KMS-11 (cell line): Measurements from ENCODE around the gene HS3ST3A1.

Experiments
- H2AFZ ChIP-seq: fragments of 200-600 bp; sonication (generic); 2 replicates; pipeline ENCODE4 v1.6.1; 2016; ENCODE audit warnings: antibody characterized with exemption, mixed run types, low read depth
- H3K27ac ChIP-seq: fragments of 200-600 bp; sonication (generic); 2 replicates; pipeline ENCODE4 v1.6.1; 2016; ENCODE audit warnings: mild to moderate bottlenecking, mixed run types
- H3K27me3 ChIP-seq: fragments of 200-600 bp; sonication (generic); 2 replicates; pipeline ENCODE4 v1.6.1; 2017; ENCODE audit warnings: mild to moderate bottlenecking, low read depth, mixed run types, moderate library complexity; ENCODE audit not compliant: insufficient read depth
- H3K36me3 ChIP-seq: fragments of 200-600 bp; sonication (generic); 2 replicates; pipeline ENCODE4 v1.6.1; 2017; ENCODE audit warnings: mild to moderate bottlenecking, mixed run types; ENCODE audit not compliant: insufficient read depth
- H3K4me1 ChIP-seq: fragments of 200-600 bp; sonication (generic); 2 replicates; pipeline ENCODE4 v1.6.1; 2016; ENCODE audit warnings: mild to moderate bottlenecking, low read depth, mixed run types; ENCODE audit not compliant: poor library complexity, severe bottlenecking
- H3K4me2 ChIP-seq: fragments of 200-600 bp; sonication (generic); 2 replicates; pipeline ENCODE4 v1.7.0; 2016; ENCODE audit warnings: mild to moderate bottlenecking, mixed run types
- H3K4me3 ChIP-seq: fragments of 200-600 bp; sonication (generic); IDR thresholded peaks from 2 replicates; pipeline ENCODE4 v1.6.1; 2017; ENCODE audit warnings: low read depth, low read length, mixed read lengths; ENCODE audit not compliant: insufficient read depth
- H3K79me2 ChIP-seq: fragments of 200-600 bp; sonication (generic); 2 replicates; pipeline ENCODE4 v1.6.1; 2016; ENCODE audit warnings: low read depth, mixed run types; ENCODE audit not compliant: insufficient read depth
- H3K9ac ChIP-seq: fragments of 200-600 bp; sonication (generic); 2 replicates; pipeline ENCODE4 v1.6.1; 2016; ENCODE audit warnings: mild to moderate bottlenecking, mixed run types
- H4K20me1 ChIP-seq: fragments of 200-600 bp; sonication (generic); 2 replicates; pipeline ENCODE4 v1.6.1; 2016; ENCODE audit warnings: mild to moderate bottlenecking, mixed run types; ENCODE audit not compliant: insufficient read depth
- CTCF ChIP-seq: fragments of 200-600 bp; sonication (generic); conservative IDR thresholded peaks from 2 replicates; pipeline ENCODE4 v1.6.1; 2017; ENCODE audit warnings: low read depth, mild to moderate bottlenecking, antibody characterized with exemption, low read length, moderate library complexity, mixed read lengths

Gene HS3ST3A1

GRCh38 chr17:13631529-13631928 is 29.8 kb upstream of the HS3ST3A1 start:
- Histone ChIP-seq H3K4me1 (no peaks in the 10 kb centered on the region), H3K36me3 (no peaks in the 10 kb centered on the region), H3K27ac (no peak overlapping the region), H3K9ac (no peak overlapping the region), H3K4me2 (no peak overlapping the region), H4K20me1 (no peaks in the 10 kb centered on the region), H3K4me3 (no peak overlapping the region), H3K27me3 (no peaks in the 10 kb centered on the region), H3K79me2 (no peaks in the 10 kb centered on the region), H2AFZ (no peak overlapping the region)
- TF ChIP-seq CTCF, result no peak

- Histone ChIP-seq H3K4me2 (no peak overlapping the region), H3K9ac (no peak overlapping the region), H2AFZ (no peak overlapping the region)
Measured at GRCh38 chr17:13626703-13627102, 25.0 kb upstream of the HS3ST3A1 start.

GRCh38 chr17:13619462-13619861 is 17.7 kb upstream of the HS3ST3A1 start:
- Histone ChIP-seq H3K9ac (no peak overlapping the region), H3K4me2 (no peak overlapping the region), H3K4me1 (no peaks in the 10 kb centered on the region), H3K27ac (no peak overlapping the region), H4K20me1 (no peaks in the 10 kb centered on the region), H3K27me3 (no peaks in the 10 kb centered on the region), H2AFZ (no peak overlapping the region), H3K36me3 (no peaks in the 10 kb centered on the region), H3K4me3 (no peak overlapping the region), H3K79me2 (no peaks in the 10 kb centered on the region)
- TF ChIP-seq CTCF, result no peak

More at GRCh38 chr17:13626703-13627102, 25.0 kb upstream of the HS3ST3A1 start:
- Histone ChIP-seq H3K27ac (no peak overlapping the region), H3K4me1 (no peaks in the 10 kb centered on the region), H3K79me2 (no peaks in the 10 kb centered on the region), H3K4me3 (no peak overlapping the region), H3K27me3 (no peaks in the 10 kb centered on the region), H3K36me3 (no peaks in the 10 kb centered on the region), H4K20me1 (no peaks in the 10 kb centered on the region)
- no peak for TF ChIP-seq CTCF

GRCh38 chr17:13616031-13616430 is 14.3 kb upstream of the HS3ST3A1 start:
- Histone ChIP-seq H3K9ac (no peak overlapping the region), H2AFZ (no peak overlapping the region), H3K4me1 (no peaks in the 10 kb centered on the region), H3K79me2 (no peaks in the 10 kb centered on the region), H3K27ac (no peak overlapping the region), H3K4me2 (no peak overlapping the region), H4K20me1 (no peaks in the 10 kb centered on the region), H3K27me3 (no peaks in the 10 kb centered on the region), H3K36me3 (no peaks in the 10 kb centered on the region), H3K4me3 (no peak overlapping the region)
- TF ChIP-seq CTCF, result no peak

- Histone ChIP-seq H3K4me2 (no peak overlapping the region), H3K4me3 (no peak overlapping the region), H3K36me3 (no peaks in the 10 kb centered on the region), H2AFZ (no peak overlapping the region), H3K4me1 (no peaks in the 10 kb centered on the region), H4K20me1 (no peaks in the 10 kb centered on the region), H3K27ac (no peak overlapping the region), H3K79me2 (no peaks in the 10 kb centered on the region), H3K27me3 (no peaks in the 10 kb centered on the region), H3K9ac (no peak overlapping the region)
- TF ChIP-seq CTCF, result no peak
Measured at GRCh38 chr17:13609941-13610340, 8.2 kb upstream of the HS3ST3A1 start.
